T-helper 2 cell treated with Interferon-gamma antibody and Interleukin-4, amounts not matched to agents 100 ng/mL and 5 ng/mL, for 36 hours (primary cell): ENCODE measurements around the gene XYLT1. TPM values are rescaled to one million over a fixed set of nuclear protein-coding genes. Genes with fewer than 3 reads are reported as not detected.

Source experiments
- intact Hi-C: fragments of 100-400 bp; cut with micrococcal nuclease; formaldehyde crosslinking; loops from one replicate; pipeline ENCODE4 v1.15.1; 2023
- total RNA-seq: library from RNA; stranded (reverse); gene quantifications from 2 replicates; pipeline ENCODE4 v1.2.3, GENCODE V29; 2022

XYLT1 gene
- total RNA-seq, 1 donor from 2014 or later: 47.7 TPM

DNA sequence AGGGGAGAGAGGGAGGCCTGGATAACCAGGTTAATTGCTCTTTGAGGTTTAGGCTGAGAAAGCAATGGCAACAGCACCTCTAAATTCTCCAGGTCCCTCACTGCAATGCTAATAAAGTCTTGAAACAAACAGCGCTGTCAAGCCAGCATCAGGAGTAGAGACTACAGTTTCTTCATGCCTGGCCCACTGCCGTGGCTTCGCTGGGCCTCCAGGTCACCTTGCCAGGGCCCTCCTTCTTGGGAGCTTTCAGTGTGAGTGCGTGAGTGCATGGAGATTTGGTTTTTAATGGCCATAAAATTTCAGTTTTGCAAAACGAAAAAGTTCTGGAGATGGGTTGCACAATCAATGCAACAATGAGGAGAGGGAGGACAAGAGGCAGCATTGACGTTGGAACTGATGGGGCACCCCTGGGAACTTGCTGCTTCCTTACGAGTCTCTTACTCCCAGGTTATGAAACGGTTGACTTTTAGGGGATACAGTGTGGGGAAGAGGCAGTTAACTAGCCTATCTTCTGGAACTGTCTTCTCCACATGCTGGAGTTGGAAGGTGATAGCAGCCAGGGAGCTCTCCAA, 229.4 kb downstream of the XYLT1 start:
- intact Hi-C loops: no loop called here

DNA sequence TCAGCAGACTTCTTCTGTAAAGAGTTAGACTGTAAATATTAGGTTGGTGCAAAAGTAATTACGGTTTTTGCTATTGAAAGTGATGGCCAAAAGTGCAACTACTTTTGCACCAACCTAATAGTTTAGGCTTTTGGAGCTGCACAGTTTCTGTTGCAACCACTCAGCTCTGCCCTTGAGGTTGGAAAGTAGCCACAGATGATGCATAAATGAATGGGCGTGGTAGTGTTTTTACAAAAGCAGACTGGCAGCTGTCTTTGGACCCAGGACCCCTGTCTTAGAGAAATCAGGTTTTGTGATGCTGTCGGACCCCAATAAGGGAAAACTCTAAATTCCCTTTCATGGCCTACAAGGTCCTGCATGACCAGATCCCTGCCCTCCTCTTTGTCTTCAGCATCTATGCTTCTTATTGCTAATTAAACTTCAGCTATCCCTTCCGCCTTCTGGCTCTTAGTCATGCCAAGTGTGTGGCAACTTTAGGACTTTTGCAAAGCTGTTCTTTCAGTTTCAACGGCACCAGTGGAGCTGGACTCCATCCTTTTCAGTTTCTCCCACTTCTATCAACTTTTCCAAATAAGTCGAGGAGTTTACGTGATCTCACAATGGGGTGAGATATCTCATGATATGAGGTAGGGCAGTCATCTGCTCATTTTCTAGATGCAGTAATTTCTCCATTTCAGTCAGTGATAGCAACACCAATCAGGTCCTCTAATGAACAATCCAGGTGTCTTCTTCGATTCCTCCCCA, 232.3 kb downstream of the XYLT1 start:
- intact Hi-C loops: no loop called here

DNA sequence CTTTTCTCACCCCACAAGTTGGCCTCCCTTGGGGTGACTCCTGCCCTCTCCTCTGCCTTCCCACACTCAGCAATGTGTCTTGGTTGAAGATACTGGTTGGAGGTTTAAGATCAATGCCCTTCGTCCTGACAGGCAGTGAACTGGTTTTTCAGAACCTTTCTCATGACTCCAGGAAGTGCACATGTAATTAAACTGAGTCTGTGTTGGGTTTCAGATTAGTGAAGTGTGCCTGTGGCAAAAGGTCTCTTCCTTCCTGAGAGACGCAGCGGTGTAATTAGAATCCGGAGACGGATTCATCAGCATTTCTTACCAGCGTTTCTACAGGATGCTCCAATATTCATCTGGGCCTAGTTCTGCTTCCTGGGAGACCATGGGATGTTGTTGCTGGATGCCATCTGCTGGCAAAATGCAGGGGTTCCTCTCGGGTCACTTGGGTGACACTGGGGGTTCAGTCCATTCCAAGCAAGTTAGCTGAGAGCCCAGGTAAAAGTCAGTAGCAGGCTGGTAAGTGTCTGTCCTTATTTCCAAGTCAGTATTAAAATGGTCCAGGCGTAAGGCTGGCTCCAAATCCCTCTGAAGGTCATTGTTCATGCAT, 233.3 kb downstream of the XYLT1 start:
- intact Hi-C loops: no loop called here

DNA sequence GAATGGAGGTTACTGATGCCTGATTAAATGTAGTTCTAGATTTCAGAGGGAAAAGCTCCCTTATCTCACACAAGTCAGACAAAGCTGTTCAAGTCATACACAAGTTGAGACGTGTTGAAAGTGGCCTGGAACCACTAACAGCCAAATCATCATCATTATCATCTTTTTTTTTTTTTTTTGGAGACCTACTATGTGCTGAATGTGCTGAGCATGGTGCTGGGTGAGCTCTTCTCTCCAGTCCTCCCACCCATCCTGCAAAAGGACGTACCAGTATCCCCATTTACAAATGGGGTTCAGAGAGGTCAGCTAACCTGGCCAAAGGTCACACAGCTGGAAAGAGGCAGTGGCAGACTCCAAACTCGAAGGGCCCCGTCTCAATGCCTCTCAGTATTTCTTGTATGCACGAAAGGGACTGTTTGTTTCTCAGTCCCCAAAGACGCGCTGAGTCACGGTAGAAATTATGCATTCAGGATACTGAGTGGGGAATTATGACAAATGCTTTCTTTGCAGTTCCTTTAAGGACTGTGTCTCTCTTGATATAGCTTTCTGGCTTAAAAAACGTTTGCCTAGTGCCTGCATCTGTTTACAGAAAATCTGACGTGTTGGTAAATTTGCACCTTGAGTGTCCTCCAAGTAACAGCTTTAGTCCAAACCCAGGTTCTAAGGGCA, 235.5 kb downstream of the XYLT1 start:
- intact Hi-C loops: no loop called here

DNA sequence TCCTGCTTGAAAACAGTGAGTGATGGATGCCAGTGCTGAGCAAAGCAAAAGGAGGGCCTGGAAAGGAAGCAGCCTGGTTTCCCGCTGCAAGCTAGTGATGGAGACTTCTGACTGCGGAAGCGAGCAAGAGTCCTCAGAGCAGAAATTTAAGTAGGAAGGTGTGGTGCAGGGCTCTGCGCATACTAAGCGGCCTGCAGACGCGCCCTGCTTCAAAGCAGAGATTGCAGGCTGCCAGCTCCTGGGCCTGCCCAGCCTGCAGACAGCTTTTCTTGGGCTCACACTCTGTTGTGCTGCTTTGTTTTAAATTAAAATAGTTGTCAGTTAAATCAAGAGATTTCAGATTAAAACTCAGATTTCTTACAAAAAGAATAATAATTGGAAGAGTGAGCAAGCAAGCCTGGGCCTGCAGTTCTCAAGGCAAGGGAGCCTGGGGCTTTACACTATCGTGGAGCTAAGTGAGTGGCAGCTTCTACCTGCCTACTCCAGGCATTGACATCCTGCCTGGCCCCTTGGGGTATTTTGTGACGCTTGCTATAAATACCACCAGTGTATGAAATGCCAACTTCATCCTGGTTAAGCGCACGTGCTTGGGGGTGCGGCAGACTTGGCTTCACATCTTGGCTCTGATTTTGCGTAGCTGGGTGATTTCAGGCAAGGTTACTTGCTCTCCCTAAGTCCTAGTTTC, 237.3 kb downstream of the XYLT1 start:
- intact Hi-C loops: no loop called here

DNA sequence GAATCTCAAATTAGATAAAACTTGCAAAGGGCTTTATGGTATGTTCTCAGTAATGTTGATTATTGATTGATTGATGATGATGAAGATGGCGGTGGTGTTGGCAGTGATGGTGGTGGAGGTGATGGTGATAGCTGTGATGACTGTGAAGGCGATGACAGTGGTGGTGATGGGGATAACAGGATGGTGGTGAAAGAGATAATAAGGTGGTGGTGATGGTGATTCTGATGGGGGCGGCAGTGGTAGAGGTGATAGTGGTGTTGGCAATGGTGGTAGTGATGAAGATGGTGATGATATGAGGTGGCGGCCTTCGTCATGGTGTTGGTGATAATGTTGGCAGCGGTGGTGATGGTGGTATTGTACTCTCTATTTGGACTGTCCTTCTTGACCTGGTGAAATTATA, 238.3 kb downstream of the XYLT1 start:
- intact Hi-C loops: no loop called here

DNA sequence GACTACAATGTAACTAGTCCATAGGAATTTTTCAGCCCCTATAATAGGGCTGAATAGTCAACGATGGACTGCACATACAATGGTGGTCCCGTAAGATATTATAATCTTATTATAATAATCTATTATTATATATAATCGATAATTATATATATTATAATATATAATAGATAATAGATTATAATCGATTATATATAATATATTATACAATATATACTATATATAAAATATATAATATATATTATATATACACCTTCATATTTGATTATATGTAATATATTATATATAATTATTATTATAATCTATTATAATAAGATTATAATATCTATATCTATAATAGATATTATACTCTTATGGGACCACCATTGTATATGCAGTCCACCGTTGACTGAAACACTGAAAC, 238.8 kb downstream of the XYLT1 start:
- intact Hi-C loops: no loop called here

DNA sequence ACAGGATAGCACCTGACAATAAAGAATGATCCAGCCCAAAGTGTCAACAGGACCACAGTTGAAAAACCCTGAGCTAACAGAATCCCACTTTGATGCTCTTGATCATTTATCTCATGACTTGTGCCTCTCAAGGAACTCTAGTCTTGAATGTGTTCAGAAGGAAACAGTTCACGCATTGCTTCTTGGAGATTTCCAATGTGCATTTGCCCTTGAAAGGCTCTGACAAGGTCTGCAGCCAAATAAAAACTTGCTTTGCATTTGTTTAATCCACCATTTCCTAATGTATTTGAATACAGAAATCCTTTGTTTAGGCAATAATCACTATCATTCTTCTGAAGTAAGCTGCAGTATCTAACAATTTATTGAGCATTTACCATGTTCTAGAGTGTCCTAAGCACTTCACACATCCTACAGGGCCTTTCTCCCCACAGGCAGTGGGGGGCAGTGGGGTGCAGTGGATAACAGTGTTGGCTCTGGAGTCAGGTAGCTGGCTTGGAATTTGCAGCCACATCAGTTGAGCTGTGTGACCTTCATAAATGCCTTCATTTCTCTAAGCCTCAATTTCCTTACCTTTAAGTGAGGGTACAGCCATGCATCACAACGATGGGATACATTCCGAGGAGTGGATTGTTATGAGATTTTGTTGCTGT, 239.7 kb downstream of the XYLT1 start:
- intact Hi-C loops: no loop called here

DNA sequence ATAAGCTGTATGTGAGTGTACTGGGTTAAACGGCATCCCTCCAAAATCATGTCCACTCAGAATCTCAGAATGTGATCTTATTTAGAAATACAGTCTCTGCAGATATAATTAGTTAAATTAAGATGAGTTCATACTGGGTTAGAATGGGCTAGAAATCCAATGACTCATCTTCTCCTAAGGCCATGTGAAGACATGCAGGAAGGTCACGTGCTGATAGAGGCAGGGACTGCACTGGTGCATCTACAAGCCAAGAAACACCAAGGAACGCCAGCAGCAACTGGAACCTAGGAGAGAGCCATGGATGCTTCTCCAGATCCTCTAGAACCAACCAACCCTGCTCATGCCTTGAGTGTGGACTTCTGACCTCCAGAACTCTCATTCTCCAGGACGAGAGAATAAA, 241.0 kb downstream of the XYLT1 start:
- intact Hi-C loops: no loop called here

DNA sequence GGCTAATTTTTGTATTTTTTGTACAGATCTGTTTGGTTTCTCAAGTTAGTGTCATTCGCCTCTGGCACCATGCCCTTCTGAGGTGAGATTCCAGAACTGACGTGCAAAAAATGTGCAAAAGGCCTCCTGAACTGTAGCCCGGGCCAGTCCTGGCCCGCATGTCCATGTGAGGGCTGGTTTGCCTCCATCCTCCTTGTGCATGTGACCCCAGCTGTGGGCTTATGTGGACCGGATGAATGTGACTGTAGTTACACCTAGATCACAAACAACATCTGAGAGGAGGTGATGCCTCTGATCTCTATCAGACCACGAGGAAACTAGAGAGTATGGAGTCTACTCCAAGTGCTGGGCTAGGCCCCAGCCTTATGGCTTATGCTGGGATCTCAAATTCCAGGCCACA, 241.6 kb downstream of the XYLT1 start:
- intact Hi-C loops: no loop called here

DNA sequence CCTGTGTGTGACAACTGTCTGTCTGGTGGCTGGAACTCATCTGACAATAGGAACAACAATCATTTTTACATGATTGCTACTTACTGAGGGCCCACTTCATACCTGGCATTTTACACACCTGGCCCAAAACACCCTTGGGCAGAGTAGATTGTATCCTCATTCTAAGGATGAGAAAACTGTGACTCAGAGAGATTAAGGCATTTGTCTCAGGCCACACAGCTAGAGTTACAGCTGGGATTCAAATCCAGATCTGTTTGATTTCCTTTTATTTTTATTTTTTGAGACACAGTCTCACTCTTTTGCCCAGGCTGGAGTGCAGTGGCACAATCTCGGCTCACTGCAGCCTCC, 242.1 kb downstream of the XYLT1 start:
- intact Hi-C loops: no loop called here

DNA sequence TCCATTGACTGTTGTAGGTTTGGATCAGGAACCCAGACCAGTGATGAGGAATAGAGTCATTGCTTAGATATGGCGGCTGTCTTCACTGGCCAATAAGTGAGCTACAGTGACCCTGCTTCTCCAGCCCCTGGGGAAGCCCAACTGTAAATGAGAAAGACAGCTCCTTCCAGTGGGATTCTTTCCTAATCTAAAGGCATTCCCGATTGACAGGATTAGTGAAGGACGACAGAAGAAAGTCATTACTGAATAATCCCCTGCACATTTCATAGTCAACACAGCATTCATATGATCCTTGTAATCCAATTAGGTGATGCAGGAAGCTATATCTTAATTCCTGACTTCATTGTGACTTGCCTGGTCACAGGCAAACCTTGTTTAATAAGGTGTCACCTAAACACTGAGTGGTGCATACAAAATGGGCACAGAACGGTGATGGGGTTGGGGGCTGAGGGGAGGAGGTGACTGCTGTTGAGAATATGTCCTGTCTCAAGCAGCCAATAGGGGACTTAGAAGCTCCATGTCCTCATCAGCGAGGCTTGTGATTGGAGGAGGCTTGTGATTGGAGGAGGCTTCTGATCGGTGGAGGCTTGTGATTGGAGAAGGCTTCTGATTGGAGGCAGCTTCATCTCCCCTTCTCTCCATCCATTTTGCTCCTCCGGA, 242.6 kb downstream of the XYLT1 start:
- intact Hi-C loops: no loop called here

DNA sequence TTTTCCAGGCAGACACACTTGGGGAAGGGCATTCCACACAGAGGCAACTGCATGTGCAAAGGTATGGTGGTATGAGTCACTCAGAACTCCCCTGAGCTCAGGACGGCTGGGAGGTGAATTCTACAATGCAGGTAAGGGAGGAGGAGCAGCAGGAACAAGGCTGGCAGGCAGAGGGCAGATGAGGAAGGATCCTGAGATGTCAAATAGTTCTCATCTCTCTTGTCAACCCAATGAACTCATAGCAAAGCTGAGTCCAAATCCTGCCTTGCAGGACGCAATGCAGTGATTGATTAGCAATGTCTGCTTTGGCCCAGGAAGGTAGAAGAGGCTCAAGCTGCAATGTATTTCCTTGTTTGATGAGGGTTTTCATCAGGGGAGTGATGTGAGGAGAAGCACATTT, 243.5 kb downstream of the XYLT1 start:
- intact Hi-C loops: no loop called here

DNA sequence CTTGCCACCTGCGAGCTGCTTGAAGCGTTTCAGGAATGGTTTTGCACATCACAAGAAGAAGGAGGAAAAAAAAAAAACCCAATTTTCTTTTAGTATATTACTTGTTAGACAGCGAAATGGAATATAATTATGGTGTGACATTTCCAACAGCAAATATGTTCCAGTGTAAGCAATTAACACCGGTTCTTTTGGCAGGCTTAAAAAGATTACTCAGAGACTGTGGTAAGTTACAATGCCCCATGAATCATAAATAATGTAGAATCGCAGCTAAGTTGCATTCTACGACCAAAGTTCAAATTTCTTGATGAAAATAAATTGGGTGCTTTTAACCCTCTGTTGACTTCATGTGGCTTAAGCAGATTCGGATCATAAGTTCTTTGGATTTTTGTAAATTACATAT, 245.2 kb downstream of the XYLT1 start:
- intact Hi-C loops: no loop called here

DNA sequence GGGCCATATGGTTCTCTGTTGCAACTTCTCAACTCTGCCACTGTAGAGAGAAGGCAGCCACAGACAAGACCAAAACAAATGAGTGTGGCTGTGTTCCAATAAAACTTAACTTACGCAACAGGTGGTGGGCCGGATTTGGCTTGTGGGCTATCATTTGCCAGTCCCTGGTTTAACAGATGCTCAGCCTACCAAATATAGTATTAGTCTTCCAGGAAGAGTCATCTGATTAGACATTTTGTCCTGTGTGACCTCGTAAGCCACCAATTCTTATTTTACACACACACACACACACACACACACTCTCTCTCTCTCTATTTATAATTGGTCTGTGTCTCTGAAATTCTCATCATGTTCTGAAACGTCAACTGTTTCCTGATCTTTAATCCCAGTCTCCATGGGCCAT, 245.9 kb downstream of the XYLT1 start:
- intact Hi-C loops: no loop called here

DNA sequence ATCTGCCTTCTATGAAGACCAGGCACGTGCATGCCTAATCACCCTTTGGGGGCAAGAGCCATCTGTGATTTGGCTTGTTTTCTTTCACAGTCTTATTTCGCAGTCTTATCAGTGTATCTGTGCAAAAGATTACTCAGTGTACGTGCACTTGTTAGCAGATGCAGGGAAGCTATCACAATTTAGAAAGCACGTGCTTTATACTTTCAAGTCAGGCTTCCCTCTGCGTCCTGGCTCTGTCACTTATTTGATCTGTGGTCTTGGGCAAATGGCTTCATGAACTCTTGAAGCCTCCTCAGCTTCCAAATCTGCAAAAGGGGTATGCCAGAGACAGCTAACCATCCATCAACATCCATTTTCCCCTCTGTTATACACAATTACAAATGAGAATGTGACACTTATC, 246.4 kb downstream of the XYLT1 start:
- intact Hi-C loops: no loop called here

DNA sequence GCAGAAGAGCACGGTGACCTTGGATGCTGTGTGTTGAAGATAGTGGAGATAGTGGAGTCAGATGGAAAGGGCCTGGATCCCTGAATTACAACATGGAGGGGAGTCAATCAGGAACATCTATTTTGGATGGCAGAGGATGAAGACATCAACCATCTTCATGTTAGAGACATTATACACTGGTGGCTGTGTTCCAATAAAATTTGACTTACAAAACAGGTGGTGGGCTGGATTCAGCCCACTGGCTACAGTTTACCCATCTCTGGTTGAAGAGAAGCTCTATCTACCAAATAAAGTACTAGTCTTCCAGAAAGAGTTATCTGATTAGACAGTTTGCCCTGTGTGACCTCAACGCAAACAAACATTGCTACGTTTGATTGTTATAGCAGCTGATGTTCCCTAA, 247.2 kb downstream of the XYLT1 start:
- intact Hi-C loops: no loop called here

DNA sequence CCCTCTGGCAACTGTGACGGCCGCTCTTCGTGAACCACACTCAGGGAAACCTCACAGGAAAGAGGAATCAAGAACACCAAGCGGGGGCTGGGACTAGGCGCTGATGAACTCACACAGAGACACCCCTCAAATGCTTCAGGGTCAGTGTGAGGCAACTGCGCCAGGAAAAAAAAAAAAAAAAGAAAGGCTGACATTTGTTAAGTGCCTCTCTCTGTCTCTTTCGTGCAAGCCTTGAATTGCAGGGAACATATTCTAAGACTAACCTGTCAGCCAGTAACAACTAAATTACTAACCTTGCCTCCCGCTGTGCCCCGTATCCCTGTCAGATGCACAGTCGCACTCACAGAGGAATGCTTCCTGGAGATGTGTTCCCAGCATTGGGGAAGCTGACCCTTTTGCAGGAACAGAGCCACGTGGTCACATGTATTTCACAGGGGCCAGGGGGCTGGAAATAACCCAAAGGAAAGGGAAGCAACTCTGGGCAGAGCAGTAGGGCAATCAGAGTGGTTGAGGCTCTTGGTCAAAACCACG, 247.8 kb downstream of the XYLT1 start:
- intact Hi-C loops: no loop called here

DNA sequence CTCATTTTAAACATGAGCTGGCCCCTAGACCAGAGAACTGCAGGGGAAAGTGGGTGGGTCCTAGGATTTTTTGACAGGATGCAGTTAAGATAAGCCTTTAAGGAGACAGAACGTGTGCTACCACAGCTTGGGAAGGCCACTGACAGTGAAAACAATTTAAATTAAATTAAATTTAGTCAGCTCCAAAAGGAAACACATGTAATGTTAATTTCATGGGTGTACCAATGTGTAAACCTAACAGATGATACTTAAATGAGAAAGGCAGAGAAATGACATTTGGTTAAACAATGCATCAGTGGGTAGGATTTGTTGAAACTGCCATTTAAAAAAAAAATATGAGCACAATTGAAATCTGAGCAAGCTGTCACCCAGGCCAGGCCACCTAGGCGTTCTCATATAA, 250.8 kb downstream of the XYLT1 start:
- intact Hi-C loops: loop anchor here (10.0 kb wide), 1 partner anchor 255 kb away; the partner anchor contains the start of gene XYLT1

DNA sequence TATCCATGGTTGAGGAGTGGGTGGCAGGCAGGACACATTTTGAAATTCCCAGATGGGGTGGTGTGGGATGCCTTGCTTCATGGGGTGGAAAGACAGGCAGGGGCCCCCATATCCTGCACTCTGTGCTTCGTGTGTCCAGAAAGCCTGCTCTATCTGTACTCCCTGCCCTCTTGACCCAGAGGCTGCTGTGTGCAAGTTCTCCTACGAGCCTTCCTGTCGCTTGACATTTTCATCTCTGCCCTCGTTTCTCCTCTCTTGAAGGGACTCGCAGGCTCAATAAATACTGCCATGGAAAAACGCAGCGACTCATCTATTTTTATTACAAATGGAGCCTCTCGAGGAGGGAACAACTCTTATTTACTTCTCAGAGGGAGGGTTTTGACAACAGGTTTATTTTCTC, 254.8 kb downstream of the XYLT1 start:
- intact Hi-C loops: loop anchor here (10.0 kb wide), 1 partner anchor 259 kb away; the partner anchor contains the start of gene XYLT1
